ENCODE measurements around the gene CD28.

- TF ChIP-seq CTCF (IDR thresholded peaks at IDR 0.05; ENCODE audit: insufficient read depth, low read length, poor library complexity, severe bottlenecking): no peak
- TF ChIP-seq EZH2phosphoT487 (conservative IDR thresholded peaks at IDR 0.05; ENCODE audit: low read length): no peak
These were observed 35.5 kb upstream of the CD28 start for GRCh38 chr2:203670939-203671338.

Data from SU-DHL-6 (cell line).